HepG2 (cell line): ENCODE data around the gene BMF. TPM values are rescaled to one million over a fixed set of nuclear protein-coding genes. Genes with fewer than 3 reads are reported as not detected.

ENCODE experiments used
- FUBP1 ChIP-seq: sonication (generic); formaldehyde crosslinking; IDR thresholded peaks from 2 replicates; pipeline ENCODE4 v1.5.1; 2020; ENCODE audit warnings: missing genetic modification reagents, mild to moderate bottlenecking, borderline replicate concordance
- HMG20A ChIP-seq: IDR thresholded peaks from 2 replicates; pipeline ENCODE4 v1.6.1; 2016; ENCODE audit warnings: borderline replicate concordance
- KDM3A ChIP-seq: IDR thresholded peaks from 2 replicates; pipeline ENCODE4 v1.6.1; 2018; ENCODE audit warnings: low read depth, missing compliant biosample characterization
- KMT2A ChIP-seq: sonication (generic); formaldehyde crosslinking; IDR thresholded peaks from 2 replicates; pipeline ENCODE4 v1.4.0; 2020; ENCODE audit warnings: missing genetic modification reagents
- NFIC ChIP-seq: IDR thresholded peaks from 2 replicates; pipeline ENCODE4 v1.6.1; 2012; ENCODE audit warnings: mild to moderate bottlenecking, low read length, inconsistent platforms
- NPAS2 ChIP-seq: sonication (generic); formaldehyde crosslinking; IDR thresholded peaks from 2 replicates; pipeline ENCODE4 v1.8.0; 2022; ENCODE audit warnings: mild to moderate bottlenecking, missing genetic modification reagents, borderline replicate concordance
- PHF20 ChIP-seq: sonication (generic); formaldehyde crosslinking; IDR thresholded peaks from 2 replicates; pipeline ENCODE4 v1.5.0; 2020; ENCODE audit warnings: mild to moderate bottlenecking, missing genetic modification reagents
- POLR2AphosphoS5 ChIP-seq: IDR thresholded peaks from 2 replicates; pipeline ENCODE4 v1.6.1; 2012; ENCODE audit warnings: low read depth, low read length
- RELA ChIP-seq: sonication (generic); formaldehyde crosslinking; IDR thresholded peaks from 2 replicates; pipeline ENCODE4 v1.4.0; 2020; ENCODE audit warnings: missing genetic modification reagents
- RXRB ChIP-seq: IDR thresholded peaks from 2 replicates; pipeline ENCODE4 v1.6.1; 2016; ENCODE audit warnings: borderline replicate concordance, missing genetic modification reagents, missing compliant biosample characterization
- SAP130 ChIP-seq: IDR thresholded peaks from 2 replicates; pipeline ENCODE4 v1.6.1; 2016; ENCODE audit warnings: low read depth
- SMARCC2 ChIP-seq: fragments of 450-650 bp; IDR thresholded peaks from 2 replicates; pipeline ENCODE4 v1.6.1; 2017; ENCODE audit warnings: antibody characterized with exemption, mild to moderate bottlenecking
- STAT6 ChIP-seq: sonication (generic); formaldehyde crosslinking; IDR thresholded peaks from 2 replicates; pipeline ENCODE4 v1.4.0; 2020; ENCODE audit warnings: missing genetic modification reagents, mild to moderate bottlenecking, borderline replicate concordance
- ZMYM3 ChIP-seq: sonication (generic); formaldehyde crosslinking; IDR thresholded peaks from 2 replicates; pipeline ENCODE4 v1.5.1; 2020; ENCODE audit warnings: mild to moderate bottlenecking, missing genetic modification reagents
- ZNF589 ChIP-seq: sonication (generic); formaldehyde crosslinking; conservative IDR thresholded peaks from 2 replicates; pipeline ENCODE4 v1.8.0; 2022; ENCODE audit warnings: mild to moderate bottlenecking, moderate library complexity, missing genetic modification reagents
- ZNF652 ChIP-seq: IDR thresholded peaks from 2 replicates; pipeline ENCODE4 v1.6.1; 2016; ENCODE audit warnings: low read depth, borderline replicate concordance
- ZNF749 ChIP-seq: sonication (generic); formaldehyde crosslinking; IDR thresholded peaks from 2 replicates; pipeline ENCODE4 v1.8.0; 2022; ENCODE audit warnings: mild to moderate bottlenecking, missing genetic modification reagents, moderate library complexity, borderline replicate concordance
- ZNF768 ChIP-seq: sonication (generic); formaldehyde crosslinking; IDR thresholded peaks from 2 replicates; pipeline ENCODE4 v1.4.0; 2020; ENCODE audit warnings: missing genetic modification reagents
- ZNF781 ChIP-seq: sonication (generic); formaldehyde crosslinking; IDR thresholded peaks from 2 replicates; pipeline ENCODE4 v1.5.1; 2020; ENCODE audit warnings: borderline replicate concordance, mild to moderate bottlenecking, missing genetic modification reagents; ENCODE audit errors: not compliant biosample characterization
- polyA plus RNA-seq, 8 experiments: library from polyadenylated mRNA; depleted of rRNA in 3 of 8; stranded (reverse) in 7 of 8; unstranded in 1 of 8; fragments of >200 nt; fragmentation: Illumina TruSeq in 4 of 8; extraction: Trizol in 4 of 8; gene quantifications; 2 replicates each; pipeline versions ENCODE4 v1.2.1 to v1.2.3, GENCODE V29; 2011 to 2016; ENCODE audit warnings: low read depth in 4 of 8, missing spikeins in 1 of 8, mixed read lengths in 1 of 8; ENCODE audit not compliant: insufficient read depth in 1 of 8
- total RNA-seq, 5 experiments: library from RNA; depleted of rRNA; stranded (reverse); fragments of >200 nt; fragmentation: Illumina TruSeq; extraction: Trizol; gene quantifications; 2 replicates each; pipeline ENCODE4 v1.2.3, GENCODE V29; 2016; ENCODE audit warnings: low read depth in 1 of 5
- TF ChIP-seq, protein P1 (sequence below): sonication (generic); formaldehyde crosslinking; IDR thresholded peaks from 2 replicates; pipeline ENCODE4 v1.5.1; 2020; ENCODE audit warnings: mild to moderate bottlenecking, missing genetic modification reagents, borderline replicate concordance
- TF ChIP-seq, protein P2 (sequence below): sonication (generic); IDR thresholded peaks from 2 replicates; pipeline ENCODE4 v1.6.1; 2016; ENCODE audit warnings: low read depth, borderline replicate concordance

Gene BMF
- total and polyA plus RNA-seq, 2 of the 13 experiments (the other 11 are each of a cell fraction or from before 2014, with no cell fraction given) = 8.7 to 15.9 TPM

DNA sequence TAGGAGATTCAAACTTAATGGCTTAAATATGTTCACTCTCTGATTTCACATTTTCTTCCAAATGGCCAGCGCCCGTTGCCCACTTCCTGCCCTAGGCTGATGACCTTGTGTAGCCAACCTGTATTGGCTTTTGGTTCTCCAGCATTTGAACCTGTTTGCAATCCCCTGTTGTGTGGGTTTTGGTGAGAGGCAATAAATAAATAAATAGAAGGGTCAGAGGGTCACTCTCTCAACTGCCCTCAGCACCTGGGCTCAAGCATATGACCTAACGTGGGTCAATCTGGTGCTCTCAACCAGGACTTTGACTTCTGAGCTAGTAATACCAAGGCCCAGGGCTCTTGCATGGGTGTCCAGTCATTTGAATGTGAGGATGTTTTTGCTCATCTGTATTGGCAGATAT lies 67.9 kb downstream of the BMF start (continued):
- TF ChIP-seq POLR2AphosphoS5 (peak; percentile 37), ZNF768 (CRISPR knock-in tag) (no peak), HMG20A (CRISPR knock-in tag) (peak; percentile 68; the same call in 1 of the 2 replicates), KDM3A (no peak), PHF20 (CRISPR knock-in tag) (no peak), ZNF781 (CRISPR knock-in tag) (no peak), ZNF589 (CRISPR knock-in tag) (0 out of 2 replicates have a peak, but pooled peaks have one; percentile 20), SAP130 (CRISPR knock-in tag) (peak; percentile 78), STAT6 (CRISPR knock-in tag) (no peak), RELA (no peak), ZNF652 (no peak), NFIC (no peak), FUBP1 (CRISPR knock-in tag) (no peak), KMT2A (0 out of 2 replicates have a peak, but pooled peaks have one; percentile 18), ZNF749 (CRISPR knock-in tag) (no peak), NPAS2 (CRISPR knock-in tag) (no peak), SMARCC2 (no peak), ZMYM3 (CRISPR knock-in tag) (peak; percentile 32; the same call in 1 of the 2 replicates), RXRB (CRISPR knock-in tag) (peak; percentile 87)
- TF ChIP-seq, protein P1, sequence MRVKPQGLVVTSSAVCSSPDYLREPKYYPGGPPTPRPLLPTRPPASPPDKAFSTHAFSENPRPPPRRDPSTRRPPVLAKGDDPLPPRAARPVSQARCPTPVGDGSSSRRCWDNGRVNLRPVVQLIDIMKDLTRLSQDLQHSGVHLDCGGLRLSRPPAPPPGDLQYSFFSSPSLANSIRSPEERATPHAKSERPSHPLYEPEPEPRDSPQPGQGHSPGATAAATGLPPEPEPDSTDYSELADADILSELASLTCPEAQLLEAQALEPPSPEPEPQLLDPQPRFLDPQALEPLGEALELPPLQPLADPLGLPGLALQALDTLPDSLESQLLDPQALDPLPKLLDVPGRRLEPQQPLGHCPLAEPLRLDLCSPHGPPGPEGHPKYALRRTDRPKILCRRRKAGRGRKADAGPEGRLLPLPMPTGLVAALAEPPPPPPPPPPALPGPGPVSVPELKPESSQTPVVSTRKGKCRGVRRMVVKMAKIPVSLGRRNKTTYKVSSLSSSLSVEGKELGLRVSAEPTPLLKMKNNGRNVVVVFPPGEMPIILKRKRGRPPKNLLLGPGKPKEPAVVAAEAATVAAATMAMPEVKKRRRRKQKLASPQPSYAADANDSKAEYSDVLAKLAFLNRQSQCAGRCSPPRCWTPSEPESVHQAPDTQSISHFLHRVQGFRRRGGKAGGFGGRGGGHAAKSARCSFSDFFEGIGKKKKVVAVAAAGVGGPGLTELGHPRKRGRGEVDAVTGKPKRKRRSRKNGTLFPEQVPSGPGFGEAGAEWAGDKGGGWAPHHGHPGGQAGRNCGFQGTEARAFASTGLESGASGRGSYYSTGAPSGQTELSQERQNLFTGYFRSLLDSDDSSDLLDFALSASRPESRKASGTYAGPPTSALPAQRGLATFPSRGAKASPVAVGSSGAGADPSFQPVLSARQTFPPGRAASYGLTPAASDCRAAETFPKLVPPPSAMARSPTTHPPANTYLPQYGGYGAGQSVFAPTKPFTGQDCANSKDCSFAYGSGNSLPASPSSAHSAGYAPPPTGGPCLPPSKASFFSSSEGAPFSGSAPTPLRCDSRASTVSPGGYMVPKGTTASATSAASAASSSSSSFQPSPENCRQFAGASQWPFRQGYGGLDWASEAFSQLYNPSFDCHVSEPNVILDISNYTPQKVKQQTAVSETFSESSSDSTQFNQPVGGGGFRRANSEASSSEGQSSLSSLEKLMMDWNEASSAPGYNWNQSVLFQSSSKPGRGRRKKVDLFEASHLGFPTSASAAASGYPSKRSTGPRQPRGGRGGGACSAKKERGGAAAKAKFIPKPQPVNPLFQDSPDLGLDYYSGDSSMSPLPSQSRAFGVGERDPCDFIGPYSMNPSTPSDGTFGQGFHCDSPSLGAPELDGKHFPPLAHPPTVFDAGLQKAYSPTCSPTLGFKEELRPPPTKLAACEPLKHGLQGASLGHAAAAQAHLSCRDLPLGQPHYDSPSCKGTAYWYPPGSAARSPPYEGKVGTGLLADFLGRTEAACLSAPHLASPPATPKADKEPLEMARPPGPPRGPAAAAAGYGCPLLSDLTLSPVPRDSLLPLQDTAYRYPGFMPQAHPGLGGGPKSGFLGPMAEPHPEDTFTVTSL = peak; percentile 66; the same call in 1 of the 2 replicates
- TF ChIP-seq, protein P2, sequence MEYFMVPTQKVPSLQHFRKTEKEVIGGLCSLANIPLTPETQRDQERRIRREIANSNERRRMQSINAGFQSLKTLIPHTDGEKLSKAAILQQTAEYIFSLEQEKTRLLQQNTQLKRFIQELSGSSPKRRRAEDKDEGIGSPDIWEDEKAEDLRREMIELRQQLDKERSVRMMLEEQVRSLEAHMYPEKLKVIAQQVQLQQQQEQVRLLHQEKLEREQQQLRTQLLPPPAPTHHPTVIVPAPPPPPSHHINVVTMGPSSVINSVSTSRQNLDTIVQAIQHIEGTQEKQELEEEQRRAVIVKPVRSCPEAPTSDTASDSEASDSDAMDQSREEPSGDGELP = 0 out of 2 replicates have a peak, but pooled peaks have one; percentile 17
